Measurements from ENCODE around the gene DSE. TPM values are rescaled to one million over a fixed set of nuclear protein-coding genes. Genes with fewer than 3 reads are reported as not detected.

The DSE gene
- polyA plus RNA-seq, 1 donor from 2014 or later: 15.0 TPM

- Histone ChIP-seq H3K36me3 (ENCODE audit: insufficient read depth, low read length) (no peaks in the 10 kb centered on the region), H3K9me3 (ENCODE audit: low read length) (no peaks in the 10 kb centered on the region), H3K9me2 (ENCODE audit: insufficient read depth, low read length) (no peaks in the 10 kb centered on the region), H3K9ac (ENCODE audit: low read length) (no peak overlapping the region), H3F3A (ENCODE audit: insufficient read depth, low read length, poor library complexity, severe bottlenecking) (no peaks in the 10 kb centered on the region), H3K4me2 (ENCODE audit: low read length) (no peak overlapping the region), H4K20me1 (ENCODE audit: insufficient read depth) (no peaks in the 10 kb centered on the region), H3K27ac (ENCODE audit: low read length) (no peak overlapping the region), H3K4me3 (ENCODE audit: low read length) (no peak overlapping the region), H3K27me3 (ENCODE audit: insufficient read depth, low read depth, low read length) (no peaks in the 10 kb centered on the region), H2AFZ (ENCODE audit: low read depth, low read length) (no peak overlapping the region), H3K79me2 (replicated peaks; ENCODE audit: insufficient read depth, low read length) (no peaks in the 10 kb centered on the region)
- TF ChIP-seq, protein P1, sequence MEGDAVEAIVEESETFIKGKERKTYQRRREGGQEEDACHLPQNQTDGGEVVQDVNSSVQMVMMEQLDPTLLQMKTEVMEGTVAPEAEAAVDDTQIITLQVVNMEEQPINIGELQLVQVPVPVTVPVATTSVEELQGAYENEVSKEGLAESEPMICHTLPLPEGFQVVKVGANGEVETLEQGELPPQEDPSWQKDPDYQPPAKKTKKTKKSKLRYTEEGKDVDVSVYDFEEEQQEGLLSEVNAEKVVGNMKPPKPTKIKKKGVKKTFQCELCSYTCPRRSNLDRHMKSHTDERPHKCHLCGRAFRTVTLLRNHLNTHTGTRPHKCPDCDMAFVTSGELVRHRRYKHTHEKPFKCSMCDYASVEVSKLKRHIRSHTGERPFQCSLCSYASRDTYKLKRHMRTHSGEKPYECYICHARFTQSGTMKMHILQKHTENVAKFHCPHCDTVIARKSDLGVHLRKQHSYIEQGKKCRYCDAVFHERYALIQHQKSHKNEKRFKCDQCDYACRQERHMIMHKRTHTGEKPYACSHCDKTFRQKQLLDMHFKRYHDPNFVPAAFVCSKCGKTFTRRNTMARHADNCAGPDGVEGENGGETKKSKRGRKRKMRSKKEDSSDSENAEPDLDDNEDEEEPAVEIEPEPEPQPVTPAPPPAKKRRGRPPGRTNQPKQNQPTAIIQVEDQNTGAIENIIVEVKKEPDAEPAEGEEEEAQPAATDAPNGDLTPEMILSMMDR (IDR thresholded peaks at IDR 0.05; ENCODE audit: poor library complexity, severe bottlenecking): no peak
- TF ChIP-seq POLR2AphosphoS5 (IDR thresholded peaks at IDR 0.05) (no peak), MXI1 (conservative IDR thresholded peaks at IDR 0.05; ENCODE audit: poor library complexity, severe bottlenecking) (no peak), RAD21 (conservative IDR thresholded peaks at IDR 0.05) (no peak), SMC3 (conservative IDR thresholded peaks at IDR 0.05; ENCODE audit: poor library complexity) (no peak)
Observed at GRCh38 chr6:116385459-116385802, 14.7 kb downstream of the DSE start.

DNA sequence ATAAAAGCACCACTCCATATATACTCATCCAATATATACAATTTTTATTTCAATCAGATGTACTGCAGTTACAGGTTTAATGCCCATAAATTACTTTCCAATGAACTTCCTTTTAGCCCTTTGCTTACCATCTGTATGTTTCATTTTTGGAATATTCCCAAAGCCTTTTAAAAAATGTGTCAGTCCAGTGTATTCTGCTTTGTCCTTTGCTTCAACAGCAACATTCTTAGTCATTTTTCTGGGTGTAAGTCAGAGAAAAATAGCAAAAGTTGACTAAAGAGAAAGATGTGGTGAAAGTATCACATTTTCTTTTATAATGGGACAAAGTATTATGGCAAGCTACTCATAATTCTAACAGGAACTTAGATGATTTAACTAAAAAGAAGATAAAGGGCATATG lies 15.2 kb downstream of the DSE start:
- H3F3A ChIP-seq (ENCODE audit: insufficient read depth, low read length, poor library complexity, severe bottlenecking): no peaks in the 10 kb centered on the region
- no peaks in the 10 kb centered on the region for H3K79me2 ChIP-seq (replicated peaks; ENCODE audit: insufficient read depth, low read length)
- no peaks in the 10 kb centered on the region for H3K36me3 ChIP-seq (ENCODE audit: insufficient read depth, low read length)
- no peak overlapping the region for H3K27ac ChIP-seq (ENCODE audit: low read length)
- no peaks in the 10 kb centered on the region for H4K20me1 ChIP-seq (ENCODE audit: insufficient read depth)
- H3K9me2 ChIP-seq (ENCODE audit: insufficient read depth, low read length): no peaks in the 10 kb centered on the region
- no peak overlapping the region for H2AFZ ChIP-seq (ENCODE audit: low read depth, low read length)
- no peaks in the 10 kb centered on the region for H3K27me3 ChIP-seq (ENCODE audit: insufficient read depth, low read depth, low read length)
- no peak overlapping the region for H3K4me2 ChIP-seq (ENCODE audit: low read length)
- no peaks in the 10 kb centered on the region for H3K9me3 ChIP-seq (ENCODE audit: low read length)
- no peak overlapping the region for H3K4me3 ChIP-seq (ENCODE audit: low read length)
- no peak for TF ChIP-seq POLR2AphosphoS5 (IDR thresholded peaks at IDR 0.05)
- no peak for TF ChIP-seq RAD21 (conservative IDR thresholded peaks at IDR 0.05)
- TF ChIP-seq, protein P1 (IDR thresholded peaks at IDR 0.05; ENCODE audit: poor library complexity, severe bottlenecking): no peak
- TF ChIP-seq REST (IDR thresholded peaks at IDR 0.05; ENCODE audit: borderline replicate concordance): no peak
- no peak for TF ChIP-seq EZH2 (IDR thresholded peaks at IDR 0.05; ENCODE audit: borderline replicate concordance, insufficient read depth, low read length, poor library complexity, severe bottlenecking)
- TF ChIP-seq EP300 (conservative IDR thresholded peaks at IDR 0.05; ENCODE audit: poor library complexity, severe bottlenecking): no peak
- TF ChIP-seq MXI1 (conservative IDR thresholded peaks at IDR 0.05; ENCODE audit: poor library complexity, severe bottlenecking): no peak
- TF ChIP-seq TAF1 (IDR thresholded peaks at IDR 0.05; ENCODE audit: low read depth): no peak
- TF ChIP-seq SMC3 (conservative IDR thresholded peaks at IDR 0.05; ENCODE audit: poor library complexity): no peak
- no peak overlapping the region for H3K9ac ChIP-seq (ENCODE audit: low read length)

All from neural cell (in vitro differentiated cells).